Immature natural killer cell (primary cell): ENCODE measurements around the gene DENND11. TPM values are rescaled to one million over a fixed set of nuclear protein-coding genes. Genes with fewer than 3 reads are reported as not detected.

Experiments
- DNase-seq, 3 donors: peaks; one replicate each; pipeline ENCODE4 v3.0.0; 2022; ENCODE audit warnings: mixed read lengths in 1 of 3
- H3K27ac Mint-ChIP-seq, 6 donors: one replicate each; pipeline ENCODE4 v1.8.0; 2020; ENCODE audit warnings: mixed read lengths in 6 of 6, mild to moderate bottlenecking in 5 of 6, inconsistent platforms in 4 of 6, moderate library complexity in 3 of 6
- H3K27me3 Mint-ChIP-seq, 3 donors: one replicate each; pipeline ENCODE4 v1.8.0; 2020 to 2021; ENCODE audit warnings: low read depth in 3 of 3, mild to moderate bottlenecking in 3 of 3, mixed read lengths in 3 of 3, moderate library complexity in 3 of 3, inconsistent platforms in 1 of 3
- H3K36me3 Mint-ChIP-seq, 3 donors: one replicate each; pipeline ENCODE4 v1.8.0; 2020; ENCODE audit warnings: mixed read lengths in 3 of 3, inconsistent platforms in 2 of 3, mild to moderate bottlenecking in 2 of 3
- H3K4me1 Mint-ChIP-seq, 2 donors: one replicate each; pipeline ENCODE4 v1.8.0; 2020; ENCODE audit warnings: inconsistent platforms in 2 of 2, mild to moderate bottlenecking in 2 of 2, mixed read lengths in 2 of 2, moderate library complexity in 1 of 2
- H3K4me3 Mint-ChIP-seq, 5 donors: one replicate each; pipeline ENCODE4 v1.8.0; 2020; ENCODE audit warnings: mild to moderate bottlenecking in 5 of 5, mixed read lengths in 5 of 5, inconsistent platforms in 3 of 5, moderate library complexity in 3 of 5
- H3K9me3 Mint-ChIP-seq, 6 donors: one replicate each; pipeline ENCODE4 v1.8.0; 2020; ENCODE audit warnings: mild to moderate bottlenecking in 6 of 6, mixed read lengths in 6 of 6, inconsistent platforms in 4 of 6, moderate library complexity in 3 of 6
- polyA plus RNA-seq, 3 donors: library from polyadenylated mRNA; unstranded; fragments of 300-500 nt; fragmentation: Illumina TruSeq; gene quantifications; one replicate each; pipeline ENCODE4 v1.2.3, GENCODE V29; 2021

DENND11 gene, protein sequence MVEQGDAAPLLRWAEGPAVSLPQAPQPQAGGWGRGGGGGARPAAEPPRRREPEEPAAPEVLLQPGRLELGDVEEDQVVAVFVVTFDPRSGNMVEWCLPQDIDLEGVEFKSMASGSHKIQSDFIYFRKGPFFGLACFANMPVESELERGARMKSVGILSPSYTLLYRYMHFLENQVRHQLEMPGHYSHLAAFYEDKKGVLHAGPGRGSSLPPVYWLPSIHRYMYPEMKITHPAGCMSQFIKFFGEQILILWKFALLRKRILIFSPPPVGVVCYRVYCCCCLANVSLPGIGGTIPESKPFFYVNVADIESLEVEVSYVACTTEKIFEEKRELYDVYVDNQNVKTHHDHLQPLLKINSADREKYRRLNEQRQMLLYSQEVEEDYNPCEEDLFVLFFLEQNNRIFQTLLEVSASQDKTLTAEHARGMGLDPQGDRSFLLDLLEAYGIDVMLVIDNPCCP
- 10 to 100 TPM in 1 of 3 donors, 1 to 10 TPM in 2; 2.2 to 13.0 (median 9.6) TPM for polyA plus RNA-seq

DNA sequence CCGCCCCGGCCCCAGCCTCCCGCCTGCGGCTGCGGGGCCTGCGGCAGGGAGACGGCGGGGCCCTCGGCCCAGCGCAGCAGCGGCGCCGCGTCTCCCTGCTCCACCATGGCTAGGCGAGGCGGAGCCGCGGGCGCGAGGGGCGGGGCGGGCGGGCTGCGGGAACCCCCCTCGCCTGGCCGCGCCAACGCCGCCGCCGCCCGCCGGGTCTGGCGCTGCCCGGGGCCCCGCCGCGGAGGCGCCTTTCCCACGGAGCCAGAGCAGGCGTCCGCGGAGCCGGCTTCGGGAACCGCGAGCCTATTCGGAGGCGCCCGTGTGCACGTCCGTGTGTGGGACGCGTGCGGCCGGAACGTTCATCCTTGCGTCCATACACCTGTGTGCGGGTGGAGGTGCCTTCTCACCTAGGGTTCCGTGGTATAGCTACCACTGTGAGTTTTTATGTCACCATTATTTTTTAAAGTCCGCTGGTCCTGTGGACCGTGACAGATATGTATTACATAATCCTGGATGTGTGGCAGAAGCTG lies at the start of gene DENND11:
DENND11 (minus strand) TSS at position 120 of the 521 bp plus-strand sequence; CDS start at position 107, 13 bp downstream.
- Mint-ChIP-seq H3K27me3 (peaks cover 10 to 19% (median 11%) of the 10 kb centered on the region in 3 donors), H3K9me3 (no peaks in the 10 kb centered on the region), H3K27ac (peak within 1 kb of the TSS; percentile 68 to 94 (median 92)), H3K4me1 (peaks cover 43 to 50% of the 10 kb centered on the region in 2 donors), H3K36me3 (no peaks in the 10 kb centered on the region), H3K4me3 (peak within 1 kb of the TSS; percentile 80 to 92 (median 91))
- DNase-seq = peak; percentile 70 to 75 (median 72)

DNA sequence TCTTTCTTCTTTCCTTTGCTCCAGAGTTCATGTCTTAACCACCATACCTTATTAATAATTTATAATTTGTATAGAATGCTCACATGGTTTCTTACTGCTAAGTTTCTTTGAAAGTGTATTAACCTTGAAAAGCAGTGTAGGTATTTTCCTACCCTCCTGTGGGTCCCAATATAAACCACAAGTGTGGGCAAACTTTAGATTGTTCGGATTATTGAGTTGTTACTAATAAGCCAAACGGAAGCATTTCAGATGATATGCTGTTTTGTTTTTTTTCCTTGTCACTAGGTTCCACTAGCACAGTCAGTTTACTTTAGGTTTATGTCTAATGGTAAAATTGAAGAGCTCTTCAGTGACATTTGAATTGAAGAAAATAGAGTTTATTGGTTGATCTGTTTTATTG lies 46.4 kb upstream of the DENND11 start:
- Mint-ChIP-seq H3K4me3 (no peak overlapping the region), H3K9me3 (peaks cover 10 to 26% (median 20%) of the 10 kb centered on the region in 6 donors), H3K27ac (no peak overlapping the region), H3K36me3 (peaks cover 54 to 58% (median 57%) of the 10 kb centered on the region in 3 donors), H3K4me1 (peaks cover 0 to 12% of the 10 kb centered on the region in 2 donors), H3K27me3 (no peaks in the 10 kb centered on the region)
- no peak for DNase-seq

DNA sequence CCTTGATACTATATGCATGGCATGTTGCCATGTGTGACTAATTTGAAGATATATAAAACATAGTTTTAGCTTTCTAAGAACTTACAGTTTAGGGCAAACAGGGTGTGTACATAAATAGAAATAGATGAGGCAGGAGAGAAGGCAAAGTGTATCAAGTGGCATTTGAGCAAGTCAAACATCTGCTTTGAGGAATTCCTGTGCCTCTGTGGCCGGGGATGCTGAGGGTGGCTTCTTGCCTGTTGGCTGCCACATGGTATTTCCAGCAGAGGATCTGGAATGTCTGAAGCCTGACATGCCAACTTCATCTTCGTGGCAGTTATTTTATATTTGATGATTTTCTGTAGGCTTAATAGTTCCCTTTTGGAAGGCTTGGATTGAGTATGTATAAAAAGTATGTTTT lies 42.2 kb upstream of the DENND11 start:
- H3K27ac Mint-ChIP-seq = no peak overlapping the region
- no peaks in the 10 kb centered on the region for H3K9me3 Mint-ChIP-seq
- H3K4me3 Mint-ChIP-seq = no peak overlapping the region
- H3K4me1 Mint-ChIP-seq = peaks cover 14 to 51% of the 10 kb centered on the region in 2 donors
- H3K36me3 Mint-ChIP-seq = peaks cover 27 to 38% (median 34%) of the 10 kb centered on the region in 3 donors
- peaks cover 0 to 3% (median 0%) of the 10 kb centered on the region in 3 donors for H3K27me3 Mint-ChIP-seq
- no peak for DNase-seq

DNA sequence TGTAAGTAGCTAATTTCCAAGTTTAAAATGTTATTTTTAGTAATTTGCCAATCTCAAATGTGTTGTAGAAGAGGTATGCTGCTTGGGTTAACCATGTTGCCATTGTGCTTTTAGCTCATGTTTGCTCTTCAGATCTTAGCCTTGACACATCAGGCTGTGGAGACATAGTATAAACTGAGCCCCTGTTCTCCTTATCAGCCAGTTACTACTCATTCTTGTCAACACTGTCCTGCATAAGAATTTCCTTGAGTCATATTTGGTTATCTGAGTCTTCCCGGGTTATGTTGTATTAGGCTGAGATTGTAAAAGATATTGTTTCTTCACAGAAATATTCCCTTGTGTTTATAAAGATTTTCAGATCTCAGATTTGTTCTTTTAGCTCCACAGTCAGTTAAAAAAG lies 40.3 kb upstream of the DENND11 start:
- peaks cover 31 to 70% of the 10 kb centered on the region in 2 donors for H3K4me1 Mint-ChIP-seq
- peaks cover 18 to 38% (median 34%) of the 10 kb centered on the region in 3 donors for H3K36me3 Mint-ChIP-seq
- H3K27me3 Mint-ChIP-seq = peaks cover 7 to 17% (median 12%) of the 10 kb centered on the region in 3 donors
- no peaks in the 10 kb centered on the region for H3K9me3 Mint-ChIP-seq
- peak overlapping the region in 1 of 6 donors; percentile 18 for H3K27ac Mint-ChIP-seq
- no peak overlapping the region for H3K4me3 Mint-ChIP-seq
- DNase-seq = no peak

DNA sequence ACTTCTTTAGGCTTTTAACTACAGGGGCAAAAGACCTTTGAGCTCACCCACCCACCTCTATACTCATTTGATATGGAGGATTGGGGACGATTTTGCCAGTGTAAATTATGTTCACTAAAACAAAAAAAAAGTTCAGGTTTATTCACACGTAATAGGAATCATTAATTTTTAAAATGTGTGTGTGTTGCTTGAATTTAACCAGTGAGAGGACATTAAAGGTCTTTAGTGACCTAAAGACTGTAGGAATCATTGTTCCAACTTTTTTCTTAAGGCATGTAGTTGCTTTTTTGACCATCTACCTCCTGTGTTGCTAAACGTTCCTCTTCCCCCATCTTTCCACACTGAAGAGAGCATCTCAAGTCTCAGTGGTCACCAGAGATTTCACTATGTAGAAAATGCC lies 37.3 kb upstream of the DENND11 start:
- DNase-seq = no peak
- Mint-ChIP-seq H3K36me3 (peaks cover 14 to 26% (median 25%) of the 10 kb centered on the region in 3 donors), H3K27me3 (peaks cover 7 to 18% (median 14%) of the 10 kb centered on the region in 3 donors), H3K4me1 (peaks cover 34 to 75% of the 10 kb centered on the region in 2 donors), H3K4me3 (peak overlapping the region; percentile 58 to 100 (median 77)), H3K9me3 (no peaks in the 10 kb centered on the region), H3K27ac (peak overlapping the region; percentile 88 to 99 (median 98))

DNA sequence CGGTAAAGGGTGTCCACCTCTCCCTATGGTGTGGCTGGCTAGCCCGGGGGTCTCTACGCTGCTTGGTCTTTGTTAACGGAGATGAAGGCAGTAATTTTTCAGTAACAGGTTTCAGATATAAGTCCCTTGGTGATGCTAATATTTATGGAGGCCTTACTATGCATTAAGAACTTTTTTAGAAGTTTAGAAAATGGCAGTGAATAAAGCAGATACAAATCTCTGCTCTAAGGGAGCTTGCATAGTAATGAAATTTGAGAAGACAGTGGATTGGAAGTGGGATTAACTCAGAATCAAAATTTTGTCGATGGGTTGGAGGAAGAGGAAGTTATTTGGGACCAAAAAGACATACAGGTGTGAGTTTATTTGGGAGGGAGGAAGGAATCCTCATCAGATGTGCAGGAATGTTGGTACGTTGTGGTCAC lies 36.6 kb upstream of the DENND11 start:
- peak overlapping the region; percentile 95 to 99 (median 98) for H3K27ac Mint-ChIP-seq
- H3K9me3 Mint-ChIP-seq = no peaks in the 10 kb centered on the region
- peaks cover 9 to 19% (median 18%) of the 10 kb centered on the region in 3 donors for H3K36me3 Mint-ChIP-seq
- peaks cover 34 to 72% of the 10 kb centered on the region in 2 donors for H3K4me1 Mint-ChIP-seq
- peak overlapping the region; percentile 96 to 100 (median 99) for H3K4me3 Mint-ChIP-seq
- DNase-seq = no peak
- H3K27me3 Mint-ChIP-seq = peaks cover 7 to 18% (median 14%) of the 10 kb centered on the region in 3 donors

DNA sequence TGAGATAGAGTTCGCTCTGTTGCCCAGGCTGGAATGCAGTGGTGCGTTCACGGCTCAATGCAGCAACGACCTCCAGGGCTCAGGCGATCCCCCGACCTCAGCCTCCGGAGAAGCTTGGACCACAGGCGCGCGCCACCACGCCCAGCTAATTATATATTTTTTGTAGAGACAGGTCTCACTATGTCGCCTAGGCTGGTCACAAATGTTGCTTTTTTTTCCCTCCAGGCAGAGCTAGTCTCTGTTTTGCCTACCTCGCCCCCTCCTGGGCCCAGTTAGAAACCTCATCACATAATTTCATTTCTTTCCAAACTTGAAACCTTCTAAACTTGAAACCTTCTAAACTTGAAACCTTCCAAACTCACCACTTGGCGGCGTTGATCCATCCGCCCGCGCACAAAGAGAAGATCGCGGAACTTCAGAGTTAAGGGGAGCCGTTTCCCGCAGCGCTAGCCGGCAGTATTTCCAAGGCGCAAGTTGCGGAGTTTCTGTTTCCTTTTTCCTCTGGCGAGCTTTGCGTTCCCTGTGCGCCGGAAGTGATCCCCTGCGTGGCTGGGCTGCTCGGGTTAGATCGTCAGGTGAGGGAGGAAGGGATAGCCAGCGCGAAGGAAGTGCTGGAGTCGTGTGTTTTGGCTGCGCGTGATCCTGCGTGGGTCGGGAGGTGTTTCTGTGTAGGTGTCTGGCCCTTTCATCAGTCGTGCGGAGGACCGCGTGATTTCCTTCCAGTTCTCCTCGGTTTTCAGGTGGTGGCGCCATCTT lies 36.0 kb upstream of the DENND11 start, which contains the start of gene SSBP1:
SSBP1 (plus strand) TSS at position 523 of the 756 bp plus-strand sequence. CDS start 809 bp downstream, outside the sequence.
- Mint-ChIP-seq H3K27me3 (peaks cover 7 to 18% (median 14%) of the 10 kb centered on the region in 3 donors), H3K36me3 (peaks cover 4 to 14% (median 14%) of the 10 kb centered on the region in 3 donors), H3K4me1 (peaks cover 34 to 67% of the 10 kb centered on the region in 2 donors), H3K27ac (peak within 1 kb of the TSS; percentile 95 to 99 (median 98)), H3K9me3 (no peaks in the 10 kb centered on the region), H3K4me3 (peak within 1 kb of the TSS; percentile 96 to 100 (median 99))
- peak; percentile 90 to 92 (median 92) for DNase-seq

DNA sequence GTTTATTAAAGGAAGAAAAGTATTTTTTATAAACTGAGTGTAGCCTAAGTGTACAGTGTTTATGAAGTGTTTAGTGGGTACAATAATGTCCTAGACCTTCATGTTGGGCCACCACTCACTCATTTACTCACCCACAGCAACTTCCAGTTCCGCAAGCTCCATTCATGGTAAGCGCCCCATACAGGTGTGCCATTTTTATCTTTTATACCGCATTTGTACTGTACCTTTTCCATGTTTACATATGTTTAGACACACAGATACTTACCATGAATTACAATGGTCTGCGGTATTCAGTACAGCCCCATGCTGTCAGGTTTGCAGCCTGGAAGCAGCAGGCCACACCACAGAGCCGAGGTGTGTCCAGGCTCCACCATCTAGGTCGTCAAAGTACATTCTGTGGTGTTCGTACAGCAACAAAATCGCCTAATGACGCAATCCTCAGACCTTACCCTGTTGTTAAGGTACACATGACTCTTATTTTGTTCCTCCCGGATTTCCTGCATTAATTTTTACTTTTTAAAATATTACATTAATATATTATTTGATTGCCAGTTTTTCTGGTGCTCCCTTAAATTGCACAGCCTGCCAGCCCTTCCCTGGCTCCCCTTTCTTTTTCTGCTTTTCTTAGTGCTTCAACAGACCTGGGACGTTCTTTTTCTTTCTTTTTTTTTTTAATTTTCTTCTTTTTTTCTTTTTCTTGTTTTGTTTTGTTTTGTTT lies 35.3 kb upstream of the DENND11 start:
- Mint-ChIP-seq H3K36me3 (peaks cover under 1 to 11% (median 9%) of the 10 kb centered on the region in 3 donors), H3K4me1 (peaks cover 34 to 61% of the 10 kb centered on the region in 2 donors), H3K4me3 (peak overlapping the region; percentile 96 to 100 (median 99)), H3K9me3 (no peaks in the 10 kb centered on the region), H3K27ac (peak overlapping the region; percentile 95 to 99 (median 98)), H3K27me3 (peaks cover 7 to 18% (median 14%) of the 10 kb centered on the region in 3 donors)
- DNase-seq = peak; percentile 57 to 78 (median 64)

DNA sequence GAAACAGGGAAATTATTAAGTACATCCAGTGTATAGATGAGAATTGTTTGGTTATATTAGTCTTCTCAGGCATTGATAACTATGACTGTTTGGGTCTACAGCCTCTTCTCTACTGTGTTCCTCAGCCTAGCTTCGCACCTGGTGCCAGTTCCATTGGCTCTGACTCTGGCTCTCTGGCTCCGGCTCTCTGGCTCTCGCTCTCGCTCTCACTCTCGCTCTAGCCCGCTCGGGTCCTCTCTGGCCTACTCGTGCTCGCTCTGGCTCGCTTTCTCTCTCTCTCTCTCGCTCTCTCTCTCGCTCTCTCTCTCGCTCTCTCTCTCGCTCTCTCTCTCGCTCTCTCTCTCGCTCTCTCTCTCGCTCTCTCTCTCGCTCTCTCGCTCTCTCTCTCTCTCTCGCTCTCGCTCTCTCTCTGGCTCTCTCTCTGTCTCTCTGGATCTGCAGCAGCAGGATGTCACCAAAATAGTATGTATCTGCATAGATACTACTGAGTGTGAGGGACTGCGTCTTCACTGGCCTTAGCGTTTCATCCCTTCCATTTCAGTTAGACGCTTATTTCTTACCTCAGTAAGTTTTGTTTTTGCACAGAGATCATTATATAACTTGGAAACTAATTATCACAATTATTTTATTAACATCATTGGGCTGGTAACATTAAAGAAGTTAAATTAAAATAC lies 29.6 kb upstream of the DENND11 start:
- Mint-ChIP-seq H3K4me3 (peak overlapping the region in 1 of 5 donors; percentile 68), H3K36me3 (peaks cover 0 to 4% (median 0%) of the 10 kb centered on the region in 3 donors), H3K27me3 (peaks cover 0 to 3% (median 0%) of the 10 kb centered on the region in 3 donors), H3K4me1 (peaks cover 1 to 4% of the 10 kb centered on the region in 2 donors), H3K27ac (peak overlapping the region in 2 of 6 donors; percentile 48 to 78), H3K9me3 (no peaks in the 10 kb centered on the region)
- DNase-seq = no peak

DNA sequence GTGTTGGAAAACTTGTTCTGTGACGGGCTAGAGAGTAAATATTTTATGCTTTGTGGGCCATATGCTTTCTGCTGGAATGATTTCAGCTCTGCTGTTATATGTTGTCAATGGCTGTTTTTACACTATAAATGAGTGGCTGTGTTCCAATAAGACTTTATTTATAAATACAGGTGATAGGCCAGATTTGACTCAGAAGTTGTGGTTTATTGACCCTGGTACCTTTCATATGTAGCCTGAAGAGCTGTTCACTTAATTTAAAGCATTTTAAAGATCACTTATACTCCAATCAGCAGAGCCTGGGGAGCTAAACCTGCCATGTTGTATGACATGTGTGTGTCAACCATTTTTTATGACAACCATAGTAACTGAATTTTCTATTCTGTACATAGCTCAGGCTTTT lies 27.1 kb upstream of the DENND11 start:
- Mint-ChIP-seq H3K4me3 (no peak overlapping the region), H3K4me1 (peaks cover 0 to 1% of the 10 kb centered on the region in 2 donors), H3K36me3 (peaks cover 0 to 8% (median 0%) of the 10 kb centered on the region in 3 donors), H3K27ac (no peak overlapping the region), H3K27me3 (peaks cover 0 to 3% (median 2%) of the 10 kb centered on the region in 3 donors), H3K9me3 (no peaks in the 10 kb centered on the region)
- DNase-seq = no peak

DNA sequence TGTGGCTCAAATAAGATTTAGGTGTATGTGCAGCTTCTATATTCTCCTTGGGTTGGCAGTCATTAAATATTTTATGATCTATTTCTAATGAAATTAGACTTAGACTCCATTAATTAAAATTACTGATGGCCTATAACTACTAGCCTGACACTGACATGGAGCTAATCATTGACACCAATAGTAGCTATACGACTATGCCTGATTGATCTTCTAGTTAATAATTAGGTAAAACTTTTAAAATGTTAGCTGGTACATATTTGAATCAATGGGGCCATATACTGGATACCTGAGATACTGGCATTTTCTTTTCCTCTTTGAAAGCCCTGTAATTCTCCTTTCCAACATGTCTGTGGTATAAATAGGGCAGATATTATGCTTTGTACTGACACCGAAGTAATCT lies 20.6 kb upstream of the DENND11 start:
- no peak for DNase-seq
- Mint-ChIP-seq H3K9me3 (no peaks in the 10 kb centered on the region), H3K4me1 (no peaks in the 10 kb centered on the region), H3K4me3 (no peak overlapping the region), H3K27me3 (peaks cover 0 to 2% (median 0%) of the 10 kb centered on the region in 3 donors), H3K36me3 (peaks cover 0 to 28% (median 2%) of the 10 kb centered on the region in 3 donors), H3K27ac (no peak overlapping the region)

DNA sequence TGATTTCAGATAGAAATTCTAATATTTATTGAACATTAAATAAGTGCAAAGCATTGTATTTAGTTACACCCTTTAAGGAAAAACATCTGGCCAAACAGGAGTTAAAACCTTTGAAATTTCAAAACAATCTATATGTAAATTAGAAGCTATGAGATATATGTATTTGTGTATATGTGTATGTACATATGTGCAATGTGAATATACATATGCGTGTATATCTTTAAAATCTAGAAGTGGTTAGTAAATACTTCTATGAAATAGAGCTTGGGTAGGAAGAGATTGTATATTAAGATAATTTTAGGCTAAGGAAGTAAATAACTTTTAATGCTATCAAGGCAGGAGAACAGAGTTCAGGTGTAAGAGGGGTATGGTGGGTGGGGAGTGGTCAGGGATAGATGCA lies 15.5 kb upstream of the DENND11 start:
- H3K27ac Mint-ChIP-seq = no peak overlapping the region
- no peak overlapping the region for H3K4me3 Mint-ChIP-seq
- peaks cover 0 to 13% (median 5%) of the 10 kb centered on the region in 3 donors for H3K36me3 Mint-ChIP-seq
- H3K4me1 Mint-ChIP-seq = peaks cover under 1 to 4% of the 10 kb centered on the region in 2 donors
- no peak for DNase-seq
- no peaks in the 10 kb centered on the region for H3K27me3 Mint-ChIP-seq
- no peaks in the 10 kb centered on the region for H3K9me3 Mint-ChIP-seq
